HG03460 (cell line): ENCODE measurements around the gene TRPM3.

ENCODE experiments used
- ATAC-seq: cut with Tn5 transposase; IDR thresholded peaks from one replicate; pipeline ENCODE4 v1.9.1; 2021; ENCODE audit not compliant: unreplicated experiment

Gene TRPM3

GRCh38 chr9:70901746-70902145 lies 219.7 kb downstream of the TRPM3 start:
- no peak for ATAC-seq

GRCh38 chr9:70901013-70901412 lies 220.4 kb downstream of the TRPM3 start:
- ATAC-seq = no peak

GRCh38 chr9:70893580-70894122 lies 227.8 kb downstream of the TRPM3 start:
- no peak for ATAC-seq

- ATAC-seq = no peak
Measured at GRCh38 chr9:70888471-70888870, 232.9 kb downstream of the TRPM3 start.

- ATAC-seq = no peak
Measured at GRCh38 chr9:70887826-70888225, 233.6 kb downstream of the TRPM3 start.

GRCh38 chr9:70883963-70884793 lies 237.2 kb downstream of the TRPM3 start:
- ATAC-seq = no peak

- no peak for ATAC-seq
Measured at GRCh38 chr9:70883056-70883455, 238.4 kb downstream of the TRPM3 start.

- no peak for ATAC-seq
Measured at GRCh38 chr9:70881333-70881732, 240.1 kb downstream of the TRPM3 start.

GRCh38 chr9:70880535-70880934 lies 240.9 kb downstream of the TRPM3 start:
- no peak for ATAC-seq

- no peak for ATAC-seq
Measured at GRCh38 chr9:70878576-70878975, 242.8 kb downstream of the TRPM3 start.

- ATAC-seq = no peak
Measured at GRCh38 chr9:70874451-70874850, 247.0 kb downstream of the TRPM3 start.

GRCh38 chr9:70873506-70873905 lies 247.9 kb downstream of the TRPM3 start:
- no peak for ATAC-seq

GRCh38 chr9:70868661-70869652 lies 252.5 kb downstream of the TRPM3 start:
- ATAC-seq = no peak

GRCh38 chr9:70868041-70868440 lies 253.4 kb downstream of the TRPM3 start:
- no peak for ATAC-seq

- ATAC-seq = no peak
Measured at GRCh38 chr9:70865471-70865870, 255.9 kb downstream of the TRPM3 start.

GRCh38 chr9:70861797-70862196 lies 259.6 kb downstream of the TRPM3 start:
- no peak for ATAC-seq

- no peak for ATAC-seq
Measured at GRCh38 chr9:70861376-70861775, 260.0 kb downstream of the TRPM3 start.

- no peak for ATAC-seq
Measured at GRCh38 chr9:70859694-70860093, 261.7 kb downstream of the TRPM3 start.

GRCh38 chr9:70856411-70856810 lies 265.0 kb downstream of the TRPM3 start:
- no peak for ATAC-seq

GRCh38 chr9:70852711-70853240 lies 268.6 kb downstream of the TRPM3 start:
- no peak for ATAC-seq

- no peak for ATAC-seq
Measured at GRCh38 chr9:70840266-70840665, 281.2 kb downstream of the TRPM3 start.
